HG03575 (cell line): ENCODE results near the gene RGS16.

Experiments used
- ATAC-seq: cut with Tn5 transposase; IDR thresholded peaks from one replicate; pipeline ENCODE4 v1.9.1; 2021; ENCODE audit not compliant: unreplicated experiment, insufficient number of reproducible peaks, low FRiP score; ENCODE audit errors: extremely low read depth

The RGS16 gene

GRCh38 chr1:182614796-182615454, 10.7 kb upstream of the RGS16 start:
- ATAC-seq, result no peak

- ATAC-seq, result no peak
Observed at GRCh38 chr1:182611787-182612186, 7.6 kb upstream of the RGS16 start.

GRCh38 chr1:182611326-182611725, 7.1 kb upstream of the RGS16 start:
- no peak for ATAC-seq

GRCh38 chr1:182610606-182611194, 6.5 kb upstream of the RGS16 start:
- ATAC-seq, result no peak

GRCh38 chr1:182608845-182609610, 4.8 kb upstream of the RGS16 start:
- no peak for ATAC-seq

- ATAC-seq, result no peak
Observed at GRCh38 chr1:182608236-182608635, 4.0 kb upstream of the RGS16 start.

DNA sequence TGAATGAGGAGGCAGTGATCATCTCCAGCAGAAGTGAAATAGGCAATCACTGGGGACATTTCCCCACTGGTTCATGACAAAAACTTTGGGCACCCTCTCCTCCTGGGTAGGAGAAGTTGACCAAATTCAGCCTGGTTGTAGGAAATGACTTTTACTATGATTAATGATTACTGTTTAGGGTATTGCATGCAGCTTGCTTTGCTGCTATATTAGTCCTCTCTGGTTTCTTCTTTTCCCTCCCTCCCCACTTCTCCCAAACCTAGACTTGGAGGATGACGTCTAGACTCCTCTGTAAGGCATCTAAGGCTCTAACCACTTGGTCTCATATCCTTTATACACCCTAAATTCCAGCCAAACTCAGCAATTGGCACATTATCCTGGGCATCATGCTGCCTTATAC, 3.4 kb upstream of the RGS16 start:
- no peak for ATAC-seq

DNA sequence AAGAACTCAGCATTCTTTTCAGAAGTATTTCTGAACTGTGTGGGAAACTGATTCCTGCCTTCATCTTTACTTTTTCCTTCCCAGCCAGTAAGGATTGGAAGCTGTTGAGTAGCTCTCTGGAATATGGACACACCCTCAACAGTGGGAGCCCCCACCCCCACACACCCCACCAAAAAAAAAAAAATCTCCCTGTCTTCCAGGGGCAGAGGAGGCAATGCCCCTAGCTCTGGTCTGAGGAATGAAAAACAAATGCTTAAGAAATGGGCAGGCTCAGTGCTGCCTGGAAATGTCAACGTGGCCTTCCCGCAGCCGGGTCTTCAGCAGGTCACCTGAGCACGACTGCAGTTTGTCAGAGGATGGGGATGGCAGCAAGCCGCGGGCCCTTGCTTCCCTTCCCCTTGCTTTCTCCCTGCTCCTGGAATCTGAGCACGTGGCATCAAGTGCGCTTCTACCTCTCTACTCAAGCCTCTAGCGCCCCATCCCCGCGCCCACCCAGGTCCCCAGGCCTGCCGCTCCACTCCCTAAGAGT, 479 bp downstream of the RGS16 start:
- ATAC-seq, result no peak

DNA sequence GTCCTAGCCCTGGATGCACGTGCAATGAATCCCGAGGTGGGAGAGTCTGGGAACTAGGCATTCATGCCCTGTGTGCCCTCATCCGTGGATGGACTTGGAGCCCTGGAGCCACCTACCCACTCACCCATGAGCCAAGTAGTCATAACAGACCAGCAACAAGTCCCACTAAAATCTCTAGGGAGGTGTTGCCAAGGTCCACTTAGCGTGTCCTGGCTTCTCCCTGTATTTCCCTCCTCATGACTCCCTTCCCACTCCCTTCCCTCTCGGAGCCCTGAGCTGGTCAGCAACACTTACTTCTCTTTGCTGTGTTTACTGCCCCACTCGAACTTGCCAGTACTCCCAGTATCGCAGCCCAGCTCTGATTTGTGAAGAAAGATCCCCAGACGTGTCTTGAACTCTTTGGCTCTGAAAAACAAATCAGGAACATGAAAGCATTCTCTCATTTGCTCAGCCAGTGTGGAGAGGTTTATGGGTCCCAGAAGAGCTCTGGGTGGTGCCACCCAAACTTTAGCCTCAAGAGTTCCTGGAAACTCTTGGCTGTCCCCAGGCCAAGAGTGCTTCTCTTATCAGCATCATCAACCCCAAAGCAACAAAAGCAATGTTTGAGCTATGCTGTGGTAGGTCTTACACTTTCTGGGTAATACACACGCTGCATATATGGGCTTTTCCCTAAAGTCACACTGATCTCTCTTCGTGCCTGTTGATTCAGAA, 1.1 kb downstream of the RGS16 start:
- ATAC-seq, result no peak

GRCh38 chr1:182601913-182602312, 2.3 kb downstream of the RGS16 start:
- no peak for ATAC-seq

- no peak for ATAC-seq
Observed at GRCh38 chr1:182601416-182601786, 2.8 kb downstream of the RGS16 start.

GRCh38 chr1:182600745-182601415, 3.3 kb downstream of the RGS16 start:
- no peak for ATAC-seq

DNA sequence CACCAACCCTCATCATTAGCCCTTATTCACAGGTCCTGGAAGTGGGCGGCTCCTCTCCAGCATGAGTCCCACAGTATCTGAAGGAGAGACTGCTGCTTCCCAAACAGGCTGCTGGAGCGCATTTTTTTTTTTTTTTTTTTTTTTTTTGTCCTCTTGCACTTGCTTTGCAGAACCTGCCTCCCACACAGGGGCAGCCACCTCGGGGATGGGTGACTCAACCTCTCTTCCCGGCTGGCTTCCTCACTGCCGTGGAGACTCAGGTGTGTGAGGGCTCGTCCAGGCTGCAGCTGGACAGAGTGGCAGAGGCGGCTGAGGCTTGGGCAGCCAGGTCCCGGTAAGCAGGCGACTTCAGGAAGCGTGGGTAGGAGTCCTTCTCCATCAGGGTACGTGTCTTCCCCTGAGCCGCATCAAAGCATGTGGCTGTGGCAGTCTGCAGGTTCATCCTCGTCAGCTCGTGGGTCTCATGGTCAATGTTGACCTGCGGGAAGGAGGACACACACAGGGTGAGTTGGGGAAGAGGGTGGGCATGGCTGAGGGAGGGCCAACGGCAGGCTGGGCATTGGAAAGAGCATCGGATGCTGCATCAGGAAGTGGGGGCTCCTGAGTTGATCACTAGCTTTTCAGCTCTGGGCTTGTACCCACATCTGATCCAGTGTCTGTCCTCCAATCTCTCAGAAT, 4.0 kb downstream of the RGS16 start:
- no peak for ATAC-seq

DNA sequence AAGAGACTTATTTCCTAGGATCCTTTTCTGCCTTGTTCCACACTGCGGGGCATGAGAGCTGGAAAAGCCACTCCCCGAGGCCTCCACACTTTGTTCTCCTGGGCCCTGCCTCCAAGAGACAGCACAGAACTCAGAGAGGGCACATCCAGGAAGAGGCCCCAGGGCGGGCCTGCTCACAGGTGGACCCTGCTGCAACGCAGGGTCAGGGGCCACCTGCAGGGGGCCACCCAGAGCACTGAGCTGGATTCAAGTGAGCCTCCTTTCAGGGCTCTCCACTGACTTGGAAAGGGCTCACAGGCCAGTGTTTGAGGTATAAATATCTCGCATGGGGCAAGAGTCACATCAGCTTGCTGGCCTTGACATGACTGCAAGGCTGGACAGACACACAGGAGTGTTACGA, 4.8 kb downstream of the RGS16 start:
- ATAC-seq, result no peak

GRCh38 chr1:182598296-182598695, 5.9 kb downstream of the RGS16 start:
- ATAC-seq, result no peak

- no peak for ATAC-seq
Observed at GRCh38 chr1:182596934-182597333, 7.3 kb downstream of the RGS16 start.

DNA sequence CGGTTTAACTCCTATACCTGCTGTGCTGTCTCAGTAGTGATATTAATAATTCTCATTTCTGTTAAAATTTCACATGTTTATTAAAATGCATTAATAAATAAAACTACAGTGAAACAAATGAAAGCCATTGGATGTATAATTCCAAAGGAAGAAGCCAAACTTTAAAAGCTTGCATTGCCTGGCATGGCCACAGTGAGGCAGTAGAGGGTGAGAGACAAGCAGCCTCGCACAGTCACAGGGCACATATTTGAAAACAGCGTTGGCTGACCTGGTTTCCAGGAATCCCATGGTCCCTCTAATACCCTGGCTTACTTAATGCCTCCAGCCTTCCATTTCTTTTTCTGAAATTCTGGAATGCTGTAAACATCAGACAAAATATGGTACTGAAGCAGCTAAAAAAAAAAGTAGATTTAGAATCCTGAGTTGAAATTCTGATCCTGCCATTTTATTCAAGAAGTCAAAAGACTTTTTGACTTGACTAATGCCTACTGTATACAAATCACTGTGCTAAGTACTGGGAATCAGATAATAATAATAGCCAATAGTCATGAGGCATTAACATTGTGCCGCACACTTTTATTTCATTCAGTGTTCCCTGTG, 8.4 kb downstream of the RGS16 start:
- no peak for ATAC-seq

GRCh38 chr1:182589931-182590330, 14.3 kb downstream of the RGS16 start:
- ATAC-seq, result no peak
